OCI-M2 (cell line): ENCODE measurements around the gene PRSS21.

Experiments
- DNase-seq: peaks from one replicate; lab custom pipeline; 2025; ENCODE audit not compliant: unreplicated experiment; lab: John Stamatoyannopoulos, UW

PRSS21 gene

DNA sequence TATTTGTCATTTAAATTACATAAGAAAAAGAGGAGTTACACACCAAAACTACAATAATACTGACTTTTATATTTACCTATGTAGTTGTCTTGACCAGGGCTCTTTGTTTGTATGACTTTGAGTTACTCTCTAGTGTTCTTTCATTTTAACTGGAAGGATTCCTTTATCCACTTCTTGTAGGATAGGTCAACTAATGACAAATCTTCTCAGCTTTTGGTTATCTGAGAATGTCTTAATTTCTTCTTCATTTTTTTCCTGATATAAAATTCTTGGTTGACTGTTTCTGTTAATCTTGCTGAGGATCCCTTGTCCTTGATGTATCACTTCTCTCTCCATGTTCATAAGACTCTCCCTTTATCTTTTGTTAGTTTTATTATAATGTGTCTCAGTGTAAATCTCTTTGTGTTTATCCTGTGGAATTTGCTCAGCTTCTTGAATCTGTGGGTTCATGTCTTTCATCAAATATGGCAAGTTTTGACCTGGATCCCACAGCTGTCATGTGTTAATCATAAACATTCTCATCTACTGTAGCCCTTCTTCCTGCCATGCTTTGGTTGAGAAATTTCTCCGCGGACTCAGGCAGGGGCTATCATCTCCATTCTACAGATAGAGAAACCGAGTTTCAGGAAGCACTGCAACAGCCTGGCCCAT lies 13.4 kb upstream of the PRSS21 start:
- no peak for DNase-seq

- DNase-seq: no peak
Measured at GRCh38 chr16:2804728-2805127, 12.3 kb upstream of the PRSS21 start.

GRCh38 chr16:2806286-2806685 lies 10.8 kb upstream of the PRSS21 start:
- DNase-seq: no peak

- DNase-seq: no peak
Measured at GRCh38 chr16:2808181-2808580, 8.9 kb upstream of the PRSS21 start.

DNA sequence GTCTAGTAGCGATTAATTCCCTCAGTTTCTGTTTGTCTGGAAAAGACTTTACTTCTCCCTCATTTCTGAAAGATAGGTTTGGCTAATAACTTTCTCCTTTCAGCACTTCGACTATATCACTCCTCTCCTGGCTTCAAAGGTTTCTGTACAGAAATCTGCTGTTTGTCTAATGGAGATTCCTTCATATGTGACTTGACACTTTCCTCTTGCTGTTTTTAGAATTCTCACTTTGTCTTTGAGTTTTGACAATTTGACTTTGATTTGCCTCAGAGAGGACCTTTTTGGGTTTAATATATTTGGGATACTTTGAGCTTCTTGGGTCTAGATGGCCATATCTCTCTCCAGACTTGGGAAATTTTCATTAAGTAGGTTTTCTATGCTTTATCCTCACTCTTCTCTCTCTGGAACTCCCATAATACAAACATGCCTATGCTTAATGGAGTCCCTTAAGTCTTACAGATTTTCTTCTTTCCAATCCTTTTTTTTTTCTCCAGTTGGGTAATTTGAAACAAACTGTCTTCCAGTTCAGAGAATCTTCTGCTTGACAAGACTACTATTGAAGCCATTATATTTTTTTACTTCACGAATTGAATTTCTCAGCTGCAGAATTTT lies 7.8 kb upstream of the PRSS21 start:
- DNase-seq: no peak

GRCh38 chr16:2810651-2811050 lies 6.4 kb upstream of the PRSS21 start:
- DNase-seq: no peak

DNA sequence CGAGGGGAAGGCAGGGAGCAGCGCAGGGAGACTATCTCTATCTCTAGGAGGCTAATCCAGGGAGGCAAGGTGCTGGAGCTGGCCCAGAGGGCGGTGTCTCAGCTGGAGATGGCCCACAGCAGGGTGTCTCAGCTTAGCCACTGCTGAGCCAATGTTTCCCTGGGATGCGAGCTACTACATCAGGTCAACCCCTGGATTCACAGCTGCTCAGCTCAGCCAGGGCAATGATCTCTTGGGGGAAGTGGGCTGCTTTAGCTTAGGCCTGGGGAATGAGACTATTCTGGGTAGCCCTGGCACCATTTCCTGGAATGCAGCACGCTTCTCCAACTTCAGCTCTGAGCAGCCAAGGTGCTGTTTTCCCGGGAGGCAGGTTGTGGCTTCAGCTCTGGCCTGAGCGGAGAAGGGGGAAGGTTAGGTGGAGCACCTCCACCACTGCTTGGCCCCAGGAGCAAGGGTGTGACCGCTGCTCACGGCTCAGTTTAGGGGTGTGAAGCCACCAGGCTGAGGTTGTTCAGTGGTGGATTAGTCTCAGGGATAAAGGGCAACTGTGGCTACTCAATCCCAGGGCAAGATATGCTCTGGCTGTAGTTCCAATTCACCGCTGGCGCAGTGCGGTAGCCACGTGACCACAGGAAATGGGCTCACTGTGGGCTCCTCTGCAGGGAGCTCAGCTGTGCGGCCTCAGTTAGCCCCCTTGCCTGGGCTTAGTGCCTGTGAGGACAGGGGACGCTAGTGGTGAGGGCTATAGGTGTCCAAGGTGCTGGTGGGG lies 5.2 kb upstream of the PRSS21 start:
- no peak for DNase-seq

- DNase-seq: no peak
Measured at GRCh38 chr16:2813771-2814221, 3.2 kb upstream of the PRSS21 start.

GRCh38 chr16:2814551-2815298 lies 2.3 kb upstream of the PRSS21 start:
- DNase-seq: no peak

DNA sequence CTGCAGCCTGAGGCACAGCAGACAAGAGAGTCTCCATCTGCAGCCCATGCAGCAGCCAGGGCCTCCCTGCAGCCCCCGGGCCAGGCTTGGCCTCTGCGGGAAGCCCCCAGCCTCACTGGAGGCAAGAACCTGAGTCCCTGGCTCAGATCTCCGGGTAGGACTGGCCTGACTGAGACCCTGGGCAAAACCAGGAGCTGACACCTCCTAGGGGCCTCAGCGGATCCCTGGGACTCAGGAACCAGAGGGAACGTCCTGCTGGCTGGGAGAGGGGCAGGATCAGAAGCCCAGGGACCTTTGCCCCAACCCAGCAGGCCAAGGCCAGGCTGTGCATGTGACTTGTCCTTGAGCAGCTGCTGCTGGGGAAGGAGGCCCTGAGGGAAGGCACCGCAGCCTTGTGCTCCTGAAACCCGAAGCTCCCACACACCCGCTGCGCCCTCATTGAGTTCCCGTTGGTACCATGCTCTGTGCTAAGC lies 1.7 kb upstream of the PRSS21 start:
- DNase-seq: no peak

DNA sequence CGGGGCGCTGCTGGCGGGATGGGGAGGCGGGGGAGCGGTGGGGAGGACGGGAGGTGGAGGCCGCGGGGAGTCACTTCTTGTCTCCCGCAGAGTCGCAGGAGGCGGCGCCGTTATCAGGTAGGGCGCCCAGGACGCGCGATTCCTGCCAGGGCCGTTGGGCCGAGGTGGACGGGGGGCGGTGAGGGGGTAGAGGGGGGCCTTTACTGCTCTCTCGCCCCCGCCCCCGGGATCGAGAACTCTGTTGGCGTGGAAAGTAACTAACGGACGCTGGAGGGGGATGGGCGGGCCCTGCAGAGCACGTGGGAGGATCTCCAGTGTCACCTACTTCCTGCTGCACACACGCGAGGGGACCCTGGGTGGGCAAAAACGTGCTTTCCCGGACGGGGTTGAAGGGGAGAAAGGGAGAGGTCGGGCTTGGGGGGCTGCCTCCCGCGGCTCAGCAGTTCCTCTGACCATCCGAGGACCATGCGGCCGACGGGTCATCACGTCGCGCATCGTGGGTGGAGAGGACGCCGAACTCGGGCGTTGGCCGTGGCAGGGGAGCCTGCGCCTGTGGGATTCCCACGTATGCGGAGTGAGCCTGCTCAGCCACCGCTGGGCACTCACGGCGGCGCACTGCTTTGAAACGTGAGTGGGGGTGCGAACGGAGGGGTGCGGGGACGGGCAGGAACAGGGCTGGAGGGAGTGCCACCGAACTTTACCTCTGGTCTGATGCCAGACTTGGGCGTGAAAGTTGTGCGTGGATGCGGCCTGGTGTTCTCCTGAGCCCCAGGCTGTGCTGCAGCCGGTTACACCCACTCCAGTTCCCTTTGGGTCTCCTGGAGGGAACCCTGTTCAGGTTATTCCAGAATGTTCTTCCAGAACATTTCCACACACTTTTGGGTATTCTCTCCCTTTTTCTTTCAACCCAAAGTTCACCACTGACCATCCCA lies 569 bp downstream of the PRSS21 start:
- no peak for DNase-seq

DNA sequence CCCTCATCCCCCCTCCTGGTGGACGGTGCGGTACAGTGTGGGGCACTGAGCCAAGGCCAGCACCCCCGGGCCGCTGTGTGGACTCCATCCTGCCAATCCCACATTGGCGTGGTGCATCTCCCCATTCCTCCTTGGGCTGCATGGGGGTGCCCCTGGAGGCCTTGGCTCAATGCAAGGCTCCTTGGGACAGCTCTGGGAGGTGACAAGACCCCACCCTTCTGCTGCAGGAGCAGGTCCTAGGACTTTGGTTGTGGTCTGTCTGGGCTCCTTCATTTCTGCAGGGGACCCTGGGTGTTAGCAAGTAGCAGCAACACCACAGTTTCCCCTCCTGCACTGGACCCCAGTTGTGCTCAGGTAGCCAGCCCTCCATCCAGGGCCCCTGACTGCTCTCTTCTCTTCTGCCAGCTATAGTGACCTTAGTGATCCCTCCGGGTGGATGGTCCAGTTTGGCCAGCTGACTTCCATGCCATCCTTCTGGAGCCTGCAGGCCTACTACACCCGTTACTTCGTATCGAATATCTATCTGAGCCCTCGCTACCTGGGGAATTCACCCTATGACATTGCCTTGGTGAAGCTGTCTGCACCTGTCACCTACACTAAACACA lies 1.3 kb downstream of the PRSS21 start:
- DNase-seq: no peak

DNA sequence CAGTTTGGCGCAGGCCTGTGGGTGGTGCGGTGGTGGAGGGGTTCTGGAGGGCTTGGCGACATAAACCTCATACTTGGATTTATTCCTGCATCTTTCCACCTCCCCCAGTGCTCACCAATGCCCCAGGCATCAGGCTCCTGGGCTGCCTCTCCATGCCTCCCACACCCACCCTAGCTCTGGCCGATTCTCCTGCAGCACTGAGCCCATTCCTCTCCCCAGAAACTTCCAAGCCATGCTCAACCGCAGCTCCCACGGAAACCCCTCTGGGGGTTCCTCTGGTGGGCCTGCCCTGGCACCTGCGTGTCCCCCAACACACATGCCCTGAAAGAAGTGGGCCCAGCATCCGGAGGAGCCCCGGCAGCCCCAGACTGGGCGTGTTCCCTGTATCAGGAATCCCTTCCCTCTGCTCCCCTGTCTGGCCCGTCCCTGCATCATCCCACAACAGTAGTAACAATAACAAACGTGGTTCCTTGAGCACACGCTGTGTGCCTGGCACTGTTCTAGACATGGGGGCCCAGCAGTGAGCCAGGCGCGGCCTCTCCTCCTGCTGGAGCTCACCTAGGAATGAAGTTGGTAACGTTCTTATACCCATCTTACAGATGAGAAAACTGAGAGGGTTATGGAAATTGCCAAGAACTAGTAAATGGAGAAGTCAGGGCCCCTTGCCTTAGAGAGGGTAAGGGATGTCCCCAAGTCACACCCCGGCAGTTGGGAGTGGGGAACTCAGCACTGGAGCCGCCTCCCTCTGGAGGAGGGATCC lies 2.3 kb downstream of the PRSS21 start:
- no peak for DNase-seq

- no peak for DNase-seq
Measured at GRCh38 chr16:2819939-2820835, 3.1 kb downstream of the PRSS21 start.

- DNase-seq: no peak
Measured at GRCh38 chr16:2820836-2821486, 3.9 kb downstream of the PRSS21 start.

- DNase-seq: no peak
Measured at GRCh38 chr16:2821487-2822157, 4.6 kb downstream of the PRSS21 start.

GRCh38 chr16:2822158-2822495 lies 5.1 kb downstream of the PRSS21 start:
- no peak for DNase-seq
